Liver (tissue), 3 donors: Measurements from ENCODE around the gene SYT15.
"Not testable (repeated sequence)": the region's sequence is repeated elsewhere in the genome, so short reads cannot be mapped to it uniquely, and the experiment has no call there.

Source experiments
- EGR1 ChIP-seq, 2 donors: IDR thresholded peaks; 2 replicates each; pipeline ENCODE4 v1.6.1; 2016 to 2018; ENCODE audit warnings: antibody characterized with exemption in 2 of 2, low read depth in 2 of 2
- FOXA1 ChIP-seq: IDR thresholded peaks from 2 replicates; pipeline ENCODE4 v1.6.1; 2016; ENCODE audit warnings: antibody characterized with exemption
- GABPA ChIP-seq, 2 donors: IDR thresholded peaks in 1 of 2; conservative IDR thresholded peaks in 1 of 2; 2 replicates each; pipeline ENCODE4 v1.6.1; 2016; ENCODE audit warnings: antibody characterized with exemption in 2 of 2, mild to moderate bottlenecking in 1 of 2, moderate library complexity in 1 of 2
- JUND ChIP-seq, 2 donors: IDR thresholded peaks; 2 replicates each; pipeline ENCODE4 v1.6.1; 2016; ENCODE audit warnings: antibody characterized with exemption in 2 of 2
- NR2F2 ChIP-seq: IDR thresholded peaks from 2 replicates; pipeline ENCODE4 v1.6.1; 2016; ENCODE audit warnings: antibody characterized with exemption
- RAD21 ChIP-seq, 2 donors: IDR thresholded peaks; 2 replicates each; pipeline ENCODE4 v1.6.1; 2016; ENCODE audit warnings: antibody characterized with exemption in 2 of 2, mild to moderate bottlenecking in 2 of 2
- SP1 ChIP-seq: IDR thresholded peaks from 2 replicates; pipeline ENCODE4 v1.6.1; 2018; ENCODE audit warnings: antibody characterized with exemption, mild to moderate bottlenecking
- TAF1 ChIP-seq: conservative IDR thresholded peaks from 2 replicates; pipeline ENCODE4 v1.6.1; 2016; ENCODE audit warnings: antibody characterized with exemption, mild to moderate bottlenecking
- YY1 ChIP-seq: IDR thresholded peaks from 2 replicates; pipeline ENCODE4 v1.6.1; 2016; ENCODE audit warnings: antibody characterized with exemption, mild to moderate bottlenecking
- TF ChIP-seq, protein P1 (sequence below): fragments of 150-350 bp; IDR thresholded peaks from 2 replicates; pipeline ENCODE4 v1.5.1; 2017; ENCODE audit warnings: improper control_type of control experiment, low read depth, low read length; ENCODE audit not compliant: missing input control
- TF ChIP-seq, protein P2 (sequence below): IDR thresholded peaks from 2 replicates; pipeline ENCODE4 v1.6.1; 2016; ENCODE audit warnings: antibody characterized with exemption, mild to moderate bottlenecking
- TF ChIP-seq, protein P3 (sequence below): IDR thresholded peaks from 2 replicates; pipeline ENCODE4 v1.6.1; 2016; ENCODE audit warnings: antibody characterized with exemption
- TF ChIP-seq, protein P4 (sequence below): IDR thresholded peaks from 2 replicates; pipeline ENCODE4 v1.6.1; 2016; ENCODE audit warnings: antibody characterized with exemption
- donor health status: healthy.
- donor health status: healthy.

DNA sequence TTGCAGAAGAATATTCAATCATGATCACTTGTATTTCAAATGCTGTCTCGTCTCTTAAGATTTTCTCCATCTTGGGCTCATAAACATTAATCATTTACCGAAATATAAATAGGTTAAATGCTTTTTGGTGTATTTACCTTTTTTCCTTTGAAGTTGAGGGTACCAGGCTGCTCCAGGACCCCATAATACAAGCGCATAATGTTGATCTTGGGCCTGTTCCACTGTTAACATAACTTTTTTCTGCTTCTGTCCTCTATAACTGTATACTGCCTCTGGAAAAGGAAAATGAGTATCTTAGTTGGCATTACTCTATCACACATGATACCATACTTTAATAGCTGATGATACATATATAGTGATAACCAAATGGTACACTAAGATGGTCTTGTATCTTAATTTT, 51.9 kb downstream of the SYT15 start:
- TF ChIP-seq SP1; FOXA1; TAF1; RAD21 (IDR thresholded peaks at IDR 0.05); JUND (IDR thresholded peaks at IDR 0.05); GABPA (IDR thresholded peaks at IDR 0.05 in 1 of 2, conservative IDR thresholded peaks at IDR 0.05 in 1 of 2); EGR1 (IDR thresholded peaks at IDR 0.05; ENCODE audit: low read depth in 2 of 2); NR2F2; YY1: not testable (repeated sequence)
- TF ChIP-seq, protein P1, sequence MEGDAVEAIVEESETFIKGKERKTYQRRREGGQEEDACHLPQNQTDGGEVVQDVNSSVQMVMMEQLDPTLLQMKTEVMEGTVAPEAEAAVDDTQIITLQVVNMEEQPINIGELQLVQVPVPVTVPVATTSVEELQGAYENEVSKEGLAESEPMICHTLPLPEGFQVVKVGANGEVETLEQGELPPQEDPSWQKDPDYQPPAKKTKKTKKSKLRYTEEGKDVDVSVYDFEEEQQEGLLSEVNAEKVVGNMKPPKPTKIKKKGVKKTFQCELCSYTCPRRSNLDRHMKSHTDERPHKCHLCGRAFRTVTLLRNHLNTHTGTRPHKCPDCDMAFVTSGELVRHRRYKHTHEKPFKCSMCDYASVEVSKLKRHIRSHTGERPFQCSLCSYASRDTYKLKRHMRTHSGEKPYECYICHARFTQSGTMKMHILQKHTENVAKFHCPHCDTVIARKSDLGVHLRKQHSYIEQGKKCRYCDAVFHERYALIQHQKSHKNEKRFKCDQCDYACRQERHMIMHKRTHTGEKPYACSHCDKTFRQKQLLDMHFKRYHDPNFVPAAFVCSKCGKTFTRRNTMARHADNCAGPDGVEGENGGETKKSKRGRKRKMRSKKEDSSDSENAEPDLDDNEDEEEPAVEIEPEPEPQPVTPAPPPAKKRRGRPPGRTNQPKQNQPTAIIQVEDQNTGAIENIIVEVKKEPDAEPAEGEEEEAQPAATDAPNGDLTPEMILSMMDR = not testable (repeated sequence)
- TF ChIP-seq, protein P2, sequence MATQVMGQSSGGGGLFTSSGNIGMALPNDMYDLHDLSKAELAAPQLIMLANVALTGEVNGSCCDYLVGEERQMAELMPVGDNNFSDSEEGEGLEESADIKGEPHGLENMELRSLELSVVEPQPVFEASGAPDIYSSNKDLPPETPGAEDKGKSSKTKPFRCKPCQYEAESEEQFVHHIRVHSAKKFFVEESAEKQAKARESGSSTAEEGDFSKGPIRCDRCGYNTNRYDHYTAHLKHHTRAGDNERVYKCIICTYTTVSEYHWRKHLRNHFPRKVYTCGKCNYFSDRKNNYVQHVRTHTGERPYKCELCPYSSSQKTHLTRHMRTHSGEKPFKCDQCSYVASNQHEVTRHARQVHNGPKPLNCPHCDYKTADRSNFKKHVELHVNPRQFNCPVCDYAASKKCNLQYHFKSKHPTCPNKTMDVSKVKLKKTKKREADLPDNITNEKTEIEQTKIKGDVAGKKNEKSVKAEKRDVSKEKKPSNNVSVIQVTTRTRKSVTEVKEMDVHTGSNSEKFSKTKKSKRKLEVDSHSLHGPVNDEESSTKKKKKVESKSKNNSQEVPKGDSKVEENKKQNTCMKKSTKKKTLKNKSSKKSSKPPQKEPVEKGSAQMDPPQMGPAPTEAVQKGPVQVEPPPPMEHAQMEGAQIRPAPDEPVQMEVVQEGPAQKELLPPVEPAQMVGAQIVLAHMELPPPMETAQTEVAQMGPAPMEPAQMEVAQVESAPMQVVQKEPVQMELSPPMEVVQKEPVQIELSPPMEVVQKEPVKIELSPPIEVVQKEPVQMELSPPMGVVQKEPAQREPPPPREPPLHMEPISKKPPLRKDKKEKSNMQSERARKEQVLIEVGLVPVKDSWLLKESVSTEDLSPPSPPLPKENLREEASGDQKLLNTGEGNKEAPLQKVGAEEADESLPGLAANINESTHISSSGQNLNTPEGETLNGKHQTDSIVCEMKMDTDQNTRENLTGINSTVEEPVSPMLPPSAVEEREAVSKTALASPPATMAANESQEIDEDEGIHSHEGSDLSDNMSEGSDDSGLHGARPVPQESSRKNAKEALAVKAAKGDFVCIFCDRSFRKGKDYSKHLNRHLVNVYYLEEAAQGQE = not testable (repeated sequence)
- TF ChIP-seq, protein P3, sequence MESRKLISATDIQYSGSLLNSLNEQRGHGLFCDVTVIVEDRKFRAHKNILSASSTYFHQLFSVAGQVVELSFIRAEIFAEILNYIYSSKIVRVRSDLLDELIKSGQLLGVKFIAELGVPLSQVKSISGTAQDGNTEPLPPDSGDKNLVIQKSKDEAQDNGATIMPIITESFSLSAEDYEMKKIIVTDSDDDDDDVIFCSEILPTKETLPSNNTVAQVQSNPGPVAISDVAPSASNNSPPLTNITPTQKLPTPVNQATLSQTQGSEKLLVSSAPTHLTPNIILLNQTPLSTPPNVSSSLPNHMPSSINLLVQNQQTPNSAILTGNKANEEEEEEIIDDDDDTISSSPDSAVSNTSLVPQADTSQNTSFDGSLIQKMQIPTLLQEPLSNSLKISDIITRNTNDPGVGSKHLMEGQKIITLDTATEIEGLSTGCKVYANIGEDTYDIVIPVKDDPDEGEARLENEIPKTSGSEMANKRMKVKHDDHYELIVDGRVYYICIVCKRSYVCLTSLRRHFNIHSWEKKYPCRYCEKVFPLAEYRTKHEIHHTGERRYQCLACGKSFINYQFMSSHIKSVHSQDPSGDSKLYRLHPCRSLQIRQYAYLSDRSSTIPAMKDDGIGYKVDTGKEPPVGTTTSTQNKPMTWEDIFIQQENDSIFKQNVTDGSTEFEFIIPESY = not testable (repeated sequence)
- TF ChIP-seq, protein P4, sequence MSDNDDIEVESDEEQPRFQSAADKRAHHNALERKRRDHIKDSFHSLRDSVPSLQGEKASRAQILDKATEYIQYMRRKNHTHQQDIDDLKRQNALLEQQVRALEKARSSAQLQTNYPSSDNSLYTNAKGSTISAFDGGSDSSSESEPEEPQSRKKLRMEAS = not testable (repeated sequence)
